ENCODE measurements around the gene TCF7L1. TPM values are rescaled to one million over a fixed set of nuclear protein-coding genes. Genes with fewer than 3 reads are reported as not detected.
A peak's percentile ranks its signal among the peaks of the same experiment; 100 is the strongest.

Gene TCF7L1
- total RNA-seq, 2 donors from 2014 or later: 0.11 TPM; not detected in 1

GRCh38 chr2:85222792-85223191 lies 89.6 kb downstream of the TCF7L1 start:
- ATAC-seq: no peak
- Mint-ChIP-seq H3K27ac (no peak overlapping the region), H3K36me3 (no peaks in the 10 kb centered on the region), H3K9me3 (no peaks in the 10 kb centered on the region)
- no peak for DNase-seq (ENCODE audit: low spot score in 2 of 2)

- Mint-ChIP-seq H3K9me3 (no peaks in the 10 kb centered on the region), H3K27ac (no peak overlapping the region)
- no peak for ATAC-seq
Observed at GRCh38 chr2:85226783-85227182, 93.6 kb downstream of the TCF7L1 start.

GRCh38 chr2:85230679-85231467 lies 97.7 kb downstream of the TCF7L1 start:
- no peak overlapping the region for H3K27ac Mint-ChIP-seq
- no peaks in the 10 kb centered on the region for H3K9me3 Mint-ChIP-seq
- H3K36me3 Mint-ChIP-seq: no peaks in the 10 kb centered on the region
- ATAC-seq: no peak
- DNase-seq (ENCODE audit: low spot score in 2 of 2): no peak

More at GRCh38 chr2:85226783-85227182, 93.6 kb downstream of the TCF7L1 start:
- H3K36me3 Mint-ChIP-seq: no peaks in the 10 kb centered on the region
- no peak for DNase-seq (ENCODE audit: low spot score in 2 of 2)

GRCh38 chr2:85231468-85231805 lies 98.2 kb downstream of the TCF7L1 start:
- Mint-ChIP-seq H3K9me3 (no peaks in the 10 kb centered on the region), H3K36me3 (no peaks in the 10 kb centered on the region), H3K27ac (peak overlapping the region in 1 of 2 donors; percentile 77)
- DNase-seq (ENCODE audit: low spot score in 2 of 2): no peak
- no peak for ATAC-seq

GRCh38 chr2:85231952-85232351 lies 98.8 kb downstream of the TCF7L1 start:
- ATAC-seq (no peak), DNase-seq (ENCODE audit: low spot score in 2 of 2) (no peak)
- no peaks in the 10 kb centered on the region for H3K36me3 Mint-ChIP-seq
- H3K9me3 Mint-ChIP-seq: no peaks in the 10 kb centered on the region
- no peak overlapping the region for H3K27ac Mint-ChIP-seq

GRCh38 chr2:85234868-85235267 lies 101.7 kb downstream of the TCF7L1 start:
- ATAC-seq (no peak), DNase-seq (ENCODE audit: low spot score in 2 of 2) (no peak)
- no peaks in the 10 kb centered on the region for H3K36me3 Mint-ChIP-seq
- no peaks in the 10 kb centered on the region for H3K9me3 Mint-ChIP-seq
- no peak overlapping the region for H3K27ac Mint-ChIP-seq

GRCh38 chr2:85235281-85235680 lies 102.1 kb downstream of the TCF7L1 start:
- no peak for DNase-seq (ENCODE audit: low spot score in 2 of 2)
- Mint-ChIP-seq H3K27ac (no peak overlapping the region), H3K9me3 (no peaks in the 10 kb centered on the region), H3K36me3 (no peaks in the 10 kb centered on the region)
- no peak for ATAC-seq

GRCh38 chr2:85236084-85236483 lies 102.9 kb downstream of the TCF7L1 start:
- no peak overlapping the region for H3K27ac Mint-ChIP-seq
- ATAC-seq: no peak
- H3K36me3 Mint-ChIP-seq: no peaks in the 10 kb centered on the region
- no peak for DNase-seq (ENCODE audit: low spot score in 2 of 2)
- no peaks in the 10 kb centered on the region for H3K9me3 Mint-ChIP-seq

GRCh38 chr2:85237849-85238565 lies 104.8 kb downstream of the TCF7L1 start:
- ATAC-seq: no peak
- no peak for DNase-seq (ENCODE audit: low spot score in 2 of 2)
- Mint-ChIP-seq H3K9me3 (no peaks in the 10 kb centered on the region), H3K27ac (no peak overlapping the region), H3K36me3 (no peaks in the 10 kb centered on the region)

GRCh38 chr2:85238607-85239006 lies 105.4 kb downstream of the TCF7L1 start:
- no peak overlapping the region for H3K27ac Mint-ChIP-seq
- H3K9me3 Mint-ChIP-seq: no peaks in the 10 kb centered on the region
- no peak for DNase-seq (ENCODE audit: low spot score in 2 of 2)
- ATAC-seq: no peak
- no peaks in the 10 kb centered on the region for H3K36me3 Mint-ChIP-seq

GRCh38 chr2:85239102-85239501 lies 105.9 kb downstream of the TCF7L1 start:
- Mint-ChIP-seq H3K27ac (no peak overlapping the region), H3K9me3 (no peaks in the 10 kb centered on the region), H3K36me3 (no peaks in the 10 kb centered on the region)
- ATAC-seq (no peak), DNase-seq (ENCODE audit: low spot score in 2 of 2) (no peak)

- Mint-ChIP-seq H3K9me3 (no peaks in the 10 kb centered on the region), H3K36me3 (no peaks in the 10 kb centered on the region), H3K27ac (no peak overlapping the region)
- no peak for DNase-seq (ENCODE audit: low spot score in 2 of 2)
- no peak for ATAC-seq
Observed at GRCh38 chr2:85240055-85240454, 106.9 kb downstream of the TCF7L1 start.

GRCh38 chr2:85242321-85242720 lies 109.1 kb downstream of the TCF7L1 start:
- Mint-ChIP-seq H3K27ac (no peak overlapping the region), H3K9me3 (no peaks in the 10 kb centered on the region), H3K36me3 (no peaks in the 10 kb centered on the region)
- DNase-seq (ENCODE audit: low spot score in 2 of 2) (no peak), ATAC-seq (no peak)

- Mint-ChIP-seq H3K36me3 (no peaks in the 10 kb centered on the region), H3K9me3 (no peaks in the 10 kb centered on the region), H3K27ac (no peak overlapping the region)
- ATAC-seq (peak in 1 of 2 donors; percentile 60), DNase-seq (ENCODE audit: low spot score in 2 of 2) (peak in 1 of 2 donors; percentile 14)
Observed at GRCh38 chr2:85243101-85244072, 110.2 kb downstream of the TCF7L1 start.

- DNase-seq (ENCODE audit: low spot score in 2 of 2) (no peak), ATAC-seq (no peak)
- no peaks in the 10 kb centered on the region for H3K36me3 Mint-ChIP-seq
- no peaks in the 10 kb centered on the region for H3K9me3 Mint-ChIP-seq
- no peak overlapping the region for H3K27ac Mint-ChIP-seq
Observed at GRCh38 chr2:85244828-85245227, 111.6 kb downstream of the TCF7L1 start.

- H3K27ac Mint-ChIP-seq: no peak overlapping the region
- no peak for ATAC-seq
Observed at GRCh38 chr2:85245891-85246290, 112.7 kb downstream of the TCF7L1 start.

GRCh38 chr2:85246348-85246747 lies 113.2 kb downstream of the TCF7L1 start:
- DNase-seq (ENCODE audit: low spot score in 2 of 2) (no peak), ATAC-seq (no peak)
- H3K36me3 Mint-ChIP-seq: no peaks in the 10 kb centered on the region
- no peaks in the 10 kb centered on the region for H3K9me3 Mint-ChIP-seq
- no peak overlapping the region for H3K27ac Mint-ChIP-seq

More at GRCh38 chr2:85245891-85246290, 112.7 kb downstream of the TCF7L1 start:
- no peak for DNase-seq (ENCODE audit: low spot score in 2 of 2)
- no peaks in the 10 kb centered on the region for H3K36me3 Mint-ChIP-seq
- no peaks in the 10 kb centered on the region for H3K9me3 Mint-ChIP-seq

Data from activated naive CD4-positive, alpha-beta T cell treated with anti-CD3 and anti-CD28 coated beads, Interleukin-2, amount 50 U/mL, for 72 hours (primary cell).